ENCODE results near the gene PPIL3.
A peak's percentile ranks its signal among the peaks of the same experiment; 100 is the strongest.

Gene PPIL3

GRCh38 chr2:200871151-200871550, 17.7 kb downstream of the PPIL3 start:
- peak overlapping the region; percentile 50 for H3K27ac Mint-ChIP-seq
- peaks cover 12% of the 10 kb centered on the region for H3K4me1 Mint-ChIP-seq (ENCODE audit: low read depth)
- no peaks in the 10 kb centered on the region for H3K9me3 Mint-ChIP-seq (ENCODE audit: low read depth)
- H3K27me3 Mint-ChIP-seq, result no peaks in the 10 kb centered on the region
- no peak overlapping the region for H3K4me3 Mint-ChIP-seq
- H3K36me3 Mint-ChIP-seq, result peaks cover 4% of the 10 kb centered on the region

- H3K4me1 Mint-ChIP-seq (ENCODE audit: low read depth), result peaks cover 20% of the 10 kb centered on the region
- H3K9me3 Mint-ChIP-seq (ENCODE audit: low read depth), result no peaks in the 10 kb centered on the region
- no peak overlapping the region for H3K4me3 Mint-ChIP-seq
- H3K36me3 Mint-ChIP-seq, result peaks cover 4% of the 10 kb centered on the region
- peak overlapping the region; percentile 79 for H3K27ac Mint-ChIP-seq
- no peaks in the 10 kb centered on the region for H3K27me3 Mint-ChIP-seq
These were observed 19.9 kb downstream of the PPIL3 start for GRCh38 chr2:200869014-200869413.

- Mint-ChIP-seq H3K4me1 (ENCODE audit: low read depth) (peaks cover 43% of the 10 kb centered on the region), H3K4me3 (peak within 1 kb of the TSS; percentile 98), H3K27ac (peak within 1 kb of the TSS; percentile 100), H3K27me3 (no peaks in the 10 kb centered on the region), H3K9me3 (ENCODE audit: low read depth) (no peaks in the 10 kb centered on the region), H3K36me3 (peaks cover 25% of the 10 kb centered on the region)
These were observed 24.5 kb downstream of the PPIL3 start, which contains the start of gene CLK1 for GRCh38 chr2:200864176-200865034. TSS of gene CLK1 (minus strand) at chr2:200864658. CDS start at chr2:200861862, 2,796 bp downstream.

- Mint-ChIP-seq H3K27me3 (no peaks in the 10 kb centered on the region), H3K27ac (peak overlapping the region; percentile 100), H3K9me3 (ENCODE audit: low read depth) (no peaks in the 10 kb centered on the region), H3K4me3 (peak overlapping the region; percentile 98), H3K36me3 (peaks cover 27% of the 10 kb centered on the region), H3K4me1 (ENCODE audit: low read depth) (peaks cover 44% of the 10 kb centered on the region)
These were observed 25.1 kb downstream of the PPIL3 start for GRCh38 chr2:200863782-200864175.

- peaks cover 31% of the 10 kb centered on the region for H3K36me3 Mint-ChIP-seq
- peak overlapping the region; percentile 100 for H3K27ac Mint-ChIP-seq
- H3K4me3 Mint-ChIP-seq, result peak overlapping the region; percentile 98
- no peaks in the 10 kb centered on the region for H3K27me3 Mint-ChIP-seq
- H3K4me1 Mint-ChIP-seq (ENCODE audit: low read depth), result peaks cover 55% of the 10 kb centered on the region
- H3K9me3 Mint-ChIP-seq (ENCODE audit: low read depth), result no peaks in the 10 kb centered on the region
These were observed 26.3 kb downstream of the PPIL3 start for GRCh38 chr2:200862532-200863000.

GRCh38 chr2:200861617-200862155, 27.2 kb downstream of the PPIL3 start:
- Mint-ChIP-seq H3K4me3 (peak overlapping the region; percentile 98), H3K9me3 (ENCODE audit: low read depth) (no peaks in the 10 kb centered on the region), H3K36me3 (peaks cover 36% of the 10 kb centered on the region), H3K4me1 (ENCODE audit: low read depth) (peaks cover 61% of the 10 kb centered on the region), H3K27ac (peak overlapping the region; percentile 100), H3K27me3 (no peaks in the 10 kb centered on the region)

- H3K4me1 Mint-ChIP-seq (ENCODE audit: low read depth), result peaks cover 65% of the 10 kb centered on the region
- no peaks in the 10 kb centered on the region for H3K9me3 Mint-ChIP-seq (ENCODE audit: low read depth)
- peaks cover 39% of the 10 kb centered on the region for H3K36me3 Mint-ChIP-seq
- peak overlapping the region; percentile 94 for H3K27ac Mint-ChIP-seq
- H3K27me3 Mint-ChIP-seq, result no peaks in the 10 kb centered on the region
- peak overlapping the region; percentile 98 for H3K4me3 Mint-ChIP-seq
These were observed 28.6 kb downstream of the PPIL3 start for GRCh38 chr2:200860092-200860795.

- Mint-ChIP-seq H3K9me3 (ENCODE audit: low read depth) (no peaks in the 10 kb centered on the region), H3K27ac (peak overlapping the region; percentile 61), H3K4me1 (ENCODE audit: low read depth) (peaks cover 63% of the 10 kb centered on the region), H3K36me3 (peaks cover 45% of the 10 kb centered on the region), H3K27me3 (no peaks in the 10 kb centered on the region), H3K4me3 (peak overlapping the region; percentile 30)
These were observed 32.1 kb downstream of the PPIL3 start for GRCh38 chr2:200856806-200857205.

GRCh38 chr2:200852605-200853004, 36.3 kb downstream of the PPIL3 start:
- Mint-ChIP-seq H3K36me3 (peaks cover 35% of the 10 kb centered on the region), H3K4me3 (no peak overlapping the region), H3K27ac (peak overlapping the region; percentile 64)

GRCh38 chr2:200851398-200852248, 37.3 kb downstream of the PPIL3 start:
- Mint-ChIP-seq H3K36me3 (peaks cover 29% of the 10 kb centered on the region), H3K27me3 (no peaks in the 10 kb centered on the region), H3K9me3 (ENCODE audit: low read depth) (no peaks in the 10 kb centered on the region), H3K27ac (peak overlapping the region; percentile 59), H3K4me1 (ENCODE audit: low read depth) (peaks cover 16% of the 10 kb centered on the region), H3K4me3 (no peak overlapping the region)

More at GRCh38 chr2:200852605-200853004, 36.3 kb downstream of the PPIL3 start:
- H3K4me1 Mint-ChIP-seq (ENCODE audit: low read depth), result peaks cover 26% of the 10 kb centered on the region
- H3K9me3 Mint-ChIP-seq (ENCODE audit: low read depth), result no peaks in the 10 kb centered on the region
- H3K27me3 Mint-ChIP-seq, result no peaks in the 10 kb centered on the region

- H3K4me3 Mint-ChIP-seq, result no peak overlapping the region
- no peaks in the 10 kb centered on the region for H3K9me3 Mint-ChIP-seq (ENCODE audit: low read depth)
- peaks cover 26% of the 10 kb centered on the region for H3K36me3 Mint-ChIP-seq
- H3K4me1 Mint-ChIP-seq (ENCODE audit: low read depth), result peaks cover 12% of the 10 kb centered on the region
- no peaks in the 10 kb centered on the region for H3K27me3 Mint-ChIP-seq
- H3K27ac Mint-ChIP-seq, result peak overlapping the region; percentile 59
These were observed 38.2 kb downstream of the PPIL3 start for GRCh38 chr2:200850512-200851256.

GRCh38 chr2:200847939-200848338, 40.9 kb downstream of the PPIL3 start:
- Mint-ChIP-seq H3K36me3 (peaks cover 18% of the 10 kb centered on the region), H3K4me3 (no peak overlapping the region), H3K27me3 (no peaks in the 10 kb centered on the region), H3K9me3 (ENCODE audit: low read depth) (no peaks in the 10 kb centered on the region), H3K4me1 (ENCODE audit: low read depth) (peaks cover 7% of the 10 kb centered on the region), H3K27ac (no peak overlapping the region)

- Mint-ChIP-seq H3K4me1 (ENCODE audit: low read depth) (peaks cover 3% of the 10 kb centered on the region), H3K27me3 (no peaks in the 10 kb centered on the region), H3K4me3 (no peak overlapping the region), H3K36me3 (peaks cover 12% of the 10 kb centered on the region), H3K27ac (no peak overlapping the region), H3K9me3 (ENCODE audit: low read depth) (no peaks in the 10 kb centered on the region)
These were observed 41.6 kb downstream of the PPIL3 start for GRCh38 chr2:200847269-200847668.

All from activated naive CD8-positive, alpha-beta T cell (primary cell).